Measurements from ENCODE around the gene RASL10A.
"Not testable (repeated sequence)": the region's sequence is repeated elsewhere in the genome, so short reads cannot be mapped to it uniquely, and the experiment has no call there.

The RASL10A gene, protein sequence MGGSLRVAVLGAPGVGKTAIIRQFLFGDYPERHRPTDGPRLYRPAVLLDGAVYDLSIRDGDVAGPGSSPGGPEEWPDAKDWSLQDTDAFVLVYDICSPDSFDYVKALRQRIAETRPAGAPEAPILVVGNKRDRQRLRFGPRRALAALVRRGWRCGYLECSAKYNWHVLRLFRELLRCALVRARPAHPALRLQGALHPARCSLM
- total RNA-seq = 0.12 to 0.36 (median 0.23) reads per million in 4 experiments

DNA sequence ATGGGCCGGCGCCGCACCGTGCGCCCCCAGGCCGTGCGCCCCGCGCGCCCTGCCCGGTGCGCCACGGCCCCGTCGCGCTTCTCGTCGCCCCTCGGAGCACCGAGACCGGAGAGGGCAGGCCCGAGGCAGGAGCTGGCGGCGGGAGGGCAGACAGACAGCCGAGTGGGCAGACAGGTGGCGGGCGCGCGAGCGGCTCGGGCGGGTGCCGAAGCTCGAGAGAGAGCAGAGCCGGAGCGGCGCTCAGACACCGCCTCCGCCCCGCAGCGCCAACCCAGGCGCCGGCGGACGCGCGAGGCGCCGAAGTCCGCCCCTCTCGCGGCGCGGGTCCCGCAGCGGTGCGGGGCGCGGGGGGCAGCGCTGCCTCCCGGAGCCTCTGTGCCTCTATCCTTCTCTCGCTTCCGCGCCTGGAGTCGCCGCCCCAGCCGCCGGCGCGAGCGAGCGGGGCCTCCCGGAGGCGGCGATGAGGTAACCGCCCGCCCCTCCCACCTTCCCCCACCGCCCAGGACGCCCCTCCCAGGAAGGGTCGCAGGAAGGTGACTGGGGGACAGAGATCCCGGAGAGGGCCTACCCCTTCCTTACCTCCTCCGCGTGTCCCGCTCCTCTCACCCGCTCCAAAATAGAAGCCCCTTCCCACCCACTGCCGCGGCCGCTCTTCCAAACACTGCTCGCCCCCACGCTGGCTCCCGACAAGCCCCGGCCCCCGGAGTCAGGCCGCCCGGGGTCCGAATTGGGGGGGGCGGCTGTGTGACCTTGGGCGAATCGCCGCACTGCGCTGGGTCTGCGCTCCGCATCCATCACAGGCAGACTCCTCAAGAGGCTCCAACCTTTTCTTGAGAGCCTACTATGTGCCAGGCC, at the start of gene RASL10A:
RASL10A (minus strand) TSS at position 412 of the 855 bp plus-strand sequence. CDS start 451 bp downstream, outside the sequence.
- DNase-seq = no peak

DNA sequence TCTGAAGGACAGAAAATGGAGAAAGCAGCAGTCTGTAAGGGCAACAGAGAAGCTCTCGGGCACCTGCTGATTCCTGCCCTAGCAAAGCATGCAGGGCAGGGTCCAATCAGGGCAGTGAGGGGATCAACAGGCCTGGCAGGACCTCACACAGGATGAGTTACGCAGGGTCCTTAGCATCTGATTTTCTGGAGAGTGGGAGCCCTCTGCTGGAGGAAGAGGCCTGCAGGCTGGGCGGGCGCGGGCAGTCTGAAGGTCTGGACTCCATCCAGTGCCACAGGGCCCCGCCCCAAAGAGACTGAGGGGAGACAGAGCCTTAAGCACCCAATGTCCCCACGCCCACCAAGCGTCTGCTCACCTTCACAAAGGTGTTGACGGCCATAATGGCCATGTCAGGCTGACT, 44.0 kb upstream of the RASL10A start:
- no peak for DNase-seq

- DNase-seq = not testable (repeated sequence)
Observed at GRCh38 chr22:29357193-29357890, 41.8 kb upstream of the RASL10A start.

GRCh38 chr22:29353860-29354259, 38.4 kb upstream of the RASL10A start:
- DNase-seq = no peak

DNA sequence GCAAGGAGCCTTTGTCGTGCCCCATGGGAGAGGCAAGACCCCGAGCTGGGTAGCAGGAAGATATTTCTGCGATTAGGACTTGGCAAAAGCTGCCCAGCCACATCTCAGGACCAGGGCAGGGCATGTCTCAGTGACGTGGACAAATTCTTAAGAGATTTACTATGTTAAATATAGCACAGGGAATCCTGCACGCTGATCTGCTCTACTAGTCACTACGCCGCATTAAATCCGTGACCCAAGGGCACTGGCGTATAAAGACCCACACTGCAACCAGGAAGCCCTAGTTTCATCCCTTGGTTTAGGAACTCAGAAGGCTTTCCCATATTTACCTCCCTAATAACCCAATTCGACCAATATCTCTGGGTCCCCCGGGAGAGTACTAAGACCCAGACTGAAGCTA, 37.8 kb upstream of the RASL10A start:
- no peak for DNase-seq

DNA sequence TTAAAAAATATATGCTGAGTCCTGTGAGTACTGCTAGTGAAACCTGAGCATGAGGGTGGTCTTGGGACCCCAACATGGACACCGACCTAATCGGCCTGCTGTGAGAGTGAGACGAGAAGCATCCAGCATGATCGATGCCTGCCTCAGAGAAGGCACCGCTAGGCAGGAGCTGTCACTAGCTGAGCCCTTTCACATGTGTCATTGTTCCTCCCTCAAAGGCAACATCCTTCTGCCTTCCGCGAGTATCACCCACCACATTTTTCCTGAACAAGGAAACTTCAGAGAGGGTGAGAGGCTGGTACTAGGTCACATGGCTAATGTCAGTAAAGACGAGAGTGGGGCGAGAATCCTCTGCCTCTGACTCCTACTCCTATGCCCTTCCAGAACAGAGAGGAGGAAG, 37.3 kb upstream of the RASL10A start:
- DNase-seq = no peak

DNA sequence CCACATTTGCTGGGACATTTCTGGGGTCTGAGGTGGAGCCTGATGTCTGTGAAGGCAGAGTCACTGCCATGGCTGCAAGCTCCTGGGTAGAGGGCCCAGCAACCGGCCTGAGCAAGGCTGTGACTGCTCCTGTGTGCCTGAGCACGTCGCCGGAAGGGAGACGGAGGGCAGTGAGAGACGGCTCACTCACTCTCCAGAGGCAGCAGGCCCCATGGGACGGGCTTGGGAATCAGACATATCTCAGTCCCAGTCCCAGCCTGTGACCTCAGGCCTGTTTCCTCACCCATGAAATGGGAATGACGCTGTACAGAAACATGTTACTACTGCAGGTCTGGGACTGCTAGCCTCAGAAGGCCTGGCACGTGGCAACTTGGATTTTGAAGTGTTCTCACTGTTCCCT, 36.4 kb upstream of the RASL10A start:
- no peak for DNase-seq

DNA sequence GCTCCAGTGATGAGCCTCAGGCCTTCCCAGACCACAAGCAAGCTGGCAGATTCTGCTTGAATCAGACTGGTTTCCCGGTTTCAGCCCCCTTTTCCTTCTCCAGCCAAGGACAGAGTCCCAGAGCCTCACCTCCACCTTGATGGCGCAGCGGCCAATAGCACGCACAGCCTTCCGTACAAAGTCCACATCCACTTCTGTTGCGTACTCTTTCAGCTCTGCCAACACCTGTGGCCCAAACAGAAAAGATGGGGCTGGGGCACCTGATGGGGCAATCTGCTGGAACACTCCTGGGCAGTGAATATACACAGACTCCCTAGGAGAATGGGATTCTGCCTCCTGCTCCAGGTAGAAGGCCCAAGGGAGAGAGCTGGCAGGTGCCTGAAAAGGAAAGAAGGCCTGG, 35.5 kb upstream of the RASL10A start:
- DNase-seq = no peak

GRCh38 chr22:29348956-29349355, 33.5 kb upstream of the RASL10A start:
- DNase-seq = no peak

DNA sequence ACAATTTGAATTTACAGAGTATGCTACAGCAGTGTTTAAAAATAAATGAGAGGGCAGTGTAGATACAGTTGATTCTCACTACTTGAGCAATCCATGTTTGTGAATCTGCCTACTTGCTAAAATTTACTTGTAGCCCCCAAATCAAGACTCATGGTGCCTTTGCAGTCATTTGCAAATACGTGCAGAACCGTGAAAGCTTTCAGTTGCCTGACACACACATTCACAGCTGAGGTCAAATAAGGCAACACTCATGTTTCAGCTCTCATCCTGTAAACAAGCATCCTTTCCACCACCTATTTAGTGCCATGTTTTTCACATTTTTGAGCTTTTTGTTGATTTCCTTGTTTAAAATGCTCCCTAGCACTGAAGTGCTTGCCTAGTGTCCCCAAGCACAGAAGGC, 32.5 kb upstream of the RASL10A start:
- no peak for DNase-seq

DNA sequence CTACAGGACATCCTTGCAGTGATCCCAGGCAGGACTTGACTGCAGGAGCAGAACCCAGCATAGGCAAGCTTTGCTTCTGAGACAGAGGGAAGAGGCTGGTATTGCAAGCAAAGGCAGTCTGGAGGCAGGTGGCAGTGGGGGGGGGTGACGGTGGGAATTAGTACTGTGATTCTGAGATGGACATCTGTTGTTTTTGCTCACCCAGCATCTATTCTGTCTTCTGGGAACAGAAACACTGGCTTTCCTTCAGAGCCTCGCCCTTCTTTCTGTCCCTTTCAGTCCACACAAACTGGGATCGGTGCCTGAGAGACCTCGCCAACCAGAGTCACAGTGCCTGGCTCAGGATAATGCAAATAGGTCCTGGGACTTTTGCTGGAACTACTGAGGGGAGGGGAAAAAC, 31.2 kb upstream of the RASL10A start:
- no peak for DNase-seq

GRCh38 chr22:29345932-29346331, 30.4 kb upstream of the RASL10A start:
- no peak for DNase-seq

DNA sequence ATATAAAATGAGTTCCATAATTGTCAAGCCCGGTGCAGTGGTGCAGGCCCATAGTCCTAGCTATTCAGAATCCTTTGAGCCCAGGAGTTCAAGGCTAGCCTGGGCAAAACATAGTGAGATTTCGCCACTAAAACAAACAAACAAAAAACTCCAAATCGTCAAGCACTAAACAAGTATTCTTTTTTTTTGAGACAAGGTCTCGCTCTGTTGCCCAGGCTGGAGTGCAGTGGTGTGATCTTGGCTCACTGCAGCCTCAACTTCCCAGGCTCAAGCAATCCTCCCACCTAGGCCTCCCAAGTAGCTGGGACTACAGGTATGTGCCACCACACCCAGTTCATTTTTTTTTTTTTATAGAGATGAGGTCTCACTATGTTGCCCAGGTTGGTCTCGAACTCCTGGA, 29.4 kb upstream of the RASL10A start:
- not testable (repeated sequence) for DNase-seq

DNA sequence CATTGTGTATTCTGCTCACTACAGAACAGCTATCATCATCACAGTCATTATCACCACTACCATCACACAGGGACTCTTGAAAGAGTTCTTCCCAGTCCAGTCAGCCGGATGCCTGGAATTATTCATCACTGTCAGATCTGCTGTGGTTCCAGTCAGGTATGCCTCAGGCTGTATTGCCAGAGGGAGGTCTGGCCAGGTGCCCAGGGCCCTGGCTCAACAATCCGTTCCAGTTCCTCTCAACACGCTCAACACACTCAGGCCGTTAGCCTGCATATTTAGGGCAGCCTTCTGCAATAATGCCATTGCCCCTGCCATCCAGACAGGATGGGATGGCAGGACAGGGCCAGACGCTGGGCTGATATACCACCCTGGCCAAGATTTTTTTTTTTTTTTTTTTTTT, 28.6 kb upstream of the RASL10A start:
- DNase-seq = no peak

GRCh38 chr22:29343313-29343805, 27.9 kb upstream of the RASL10A start:
- no peak for DNase-seq

DNA sequence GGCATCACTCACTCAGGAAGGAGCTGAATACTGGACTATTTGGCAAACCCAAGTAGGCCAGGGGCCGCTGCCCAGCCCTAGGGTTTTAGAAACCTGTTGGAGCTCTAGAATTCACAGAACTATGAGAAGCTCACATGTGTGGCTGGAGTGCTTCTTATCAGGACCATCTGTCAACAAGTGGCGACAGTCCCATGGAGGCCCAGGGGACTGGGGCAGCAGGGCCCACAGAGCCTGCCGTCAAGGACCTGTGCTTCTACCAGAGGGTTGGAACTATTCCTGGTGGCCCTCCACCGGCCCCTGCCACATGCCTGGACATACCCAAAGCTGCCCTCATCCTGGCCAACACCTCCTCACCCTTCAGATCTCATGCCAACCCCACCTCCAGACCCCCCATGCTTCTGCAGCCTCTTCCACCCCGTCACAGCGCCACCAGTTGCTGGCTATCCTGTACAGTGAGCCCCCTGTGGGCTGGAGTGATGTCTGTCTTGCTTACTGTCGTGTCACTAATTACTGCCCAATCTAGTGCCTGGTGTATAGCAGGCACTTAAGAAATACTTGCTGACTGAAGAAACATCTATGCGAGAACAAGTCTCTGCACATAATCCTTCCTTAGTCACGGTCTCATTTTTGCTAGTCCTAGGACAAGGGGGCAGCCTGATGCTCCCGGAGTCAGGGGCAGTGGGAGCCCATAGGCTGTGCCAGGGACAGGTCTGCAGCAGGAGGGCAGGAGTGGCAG, 27.2 kb upstream of the RASL10A start:
- no peak for DNase-seq

DNA sequence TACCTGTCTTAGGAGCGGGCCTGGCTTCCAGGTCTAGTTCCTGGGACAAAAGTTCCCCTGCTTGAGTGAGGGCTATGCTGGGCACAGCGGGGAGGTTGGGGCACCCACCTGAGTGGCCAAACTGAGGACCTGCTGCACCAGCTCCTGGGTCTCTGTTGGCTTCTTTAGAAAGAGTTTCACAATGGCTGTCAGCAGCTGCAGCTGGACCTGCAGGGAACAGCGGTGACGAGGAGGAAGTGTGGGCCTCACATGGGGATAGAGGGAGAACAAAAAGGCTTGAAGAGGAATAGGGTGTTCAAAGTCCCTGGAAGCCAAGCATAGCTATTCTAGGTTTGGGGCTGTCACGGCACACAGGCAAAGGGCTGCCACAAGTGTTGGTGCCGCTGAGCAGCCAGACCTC, 26.7 kb upstream of the RASL10A start:
- no peak for DNase-seq

DNA sequence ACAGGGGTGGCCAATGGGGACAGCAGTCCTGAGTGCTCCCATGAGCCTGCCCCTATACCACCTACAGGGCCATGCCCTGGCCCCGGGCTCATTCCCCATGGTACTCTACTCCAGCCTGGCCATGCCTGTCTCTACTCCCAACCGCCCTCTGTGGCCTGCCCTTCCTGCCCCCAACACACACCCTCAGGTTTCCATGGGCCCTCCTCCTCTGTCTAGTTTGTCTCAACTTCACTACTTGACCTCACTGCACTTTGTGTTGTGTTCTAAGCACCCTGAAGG, 26.3 kb upstream of the RASL10A start:
- DNase-seq = no peak

DNA sequence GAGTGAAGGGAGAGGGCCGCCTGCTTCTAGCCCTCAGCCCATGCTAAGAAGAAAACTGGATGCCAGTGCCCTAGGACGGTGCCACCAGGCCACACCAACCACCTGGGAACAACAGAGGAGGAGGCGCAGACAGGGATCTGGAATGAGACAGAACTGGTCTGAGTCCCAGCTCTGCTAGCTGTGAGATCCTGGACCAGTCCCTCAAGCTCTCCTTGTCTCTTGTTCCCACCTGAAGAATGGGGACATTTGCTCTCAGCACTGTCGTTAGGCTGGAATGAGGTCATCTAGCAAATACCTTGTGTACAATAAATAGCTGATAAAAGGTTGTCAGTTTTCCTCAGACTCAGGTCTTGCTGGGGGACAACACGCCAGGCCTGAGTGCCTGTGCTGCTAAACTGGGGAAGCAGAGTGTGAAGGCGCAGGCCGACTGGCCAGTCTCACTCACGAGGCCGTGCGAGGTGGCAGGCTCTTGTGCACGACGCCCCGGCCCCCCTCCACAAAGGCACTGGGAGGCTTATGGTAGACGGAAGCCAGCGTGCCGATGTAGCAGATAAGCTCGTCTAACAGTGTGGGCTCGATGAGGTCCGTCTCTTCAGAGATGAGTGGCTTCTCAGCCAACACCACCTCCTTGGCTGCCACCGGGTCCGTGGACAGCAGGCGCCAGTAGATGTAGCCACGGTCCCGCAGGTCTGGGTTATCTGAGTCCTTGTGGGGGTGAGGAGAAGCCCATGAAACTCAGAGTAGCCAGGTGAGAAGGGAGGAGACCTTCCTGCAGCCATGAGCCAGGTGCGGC, 25.8 kb upstream of the RASL10A start:
- DNase-seq = no peak

GRCh38 chr22:29340566-29340965, 25.1 kb upstream of the RASL10A start:
- no peak for DNase-seq

GRCh38 chr22:29339381-29340235, 24.1 kb upstream of the RASL10A start:
- DNase-seq = no peak

Measured in effector CD8-positive, alpha-beta T cell (primary cell).